Measurements from ENCODE around the gene LMO7. TPM values are rescaled to one million over a fixed set of nuclear protein-coding genes. Genes with fewer than 3 reads are reported as not detected.

The LMO7 gene
- total RNA-seq, 1 experiment from 2014 or later = 11.8 TPM

DNA sequence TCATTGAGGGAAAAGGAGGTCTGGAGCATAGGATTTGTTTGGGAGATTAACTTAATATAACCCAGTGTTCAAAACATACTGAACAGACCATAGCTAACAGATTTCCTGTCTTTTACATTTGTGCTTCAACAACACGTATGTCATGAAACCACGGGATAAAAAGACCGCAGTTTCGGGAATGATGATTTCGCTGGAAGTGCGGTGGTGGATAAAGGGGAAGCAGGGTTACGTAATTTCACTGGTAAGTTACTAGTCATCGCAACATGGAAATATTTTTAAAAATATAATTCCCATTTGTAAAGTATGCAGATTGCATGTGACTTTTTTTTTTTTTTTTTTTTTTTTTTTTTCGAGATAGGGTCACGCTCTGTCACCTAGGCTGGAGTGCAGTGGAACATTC is 237.4 kb downstream of the LMO7 start:
- TF ChIP-seq SIN3A (IDR thresholded peaks at IDR 0.05; ENCODE audit: borderline replicate concordance, insufficient read depth, low read depth, low read length) (no peak), POLR2AphosphoS5 (IDR thresholded peaks at IDR 0.05; ENCODE audit: low read depth, low read length) (no peak), TCF7L2 (IDR thresholded peaks at IDR 0.05; ENCODE audit: low read depth, low read length) (no peak)
- TF ChIP-seq, protein P1, sequence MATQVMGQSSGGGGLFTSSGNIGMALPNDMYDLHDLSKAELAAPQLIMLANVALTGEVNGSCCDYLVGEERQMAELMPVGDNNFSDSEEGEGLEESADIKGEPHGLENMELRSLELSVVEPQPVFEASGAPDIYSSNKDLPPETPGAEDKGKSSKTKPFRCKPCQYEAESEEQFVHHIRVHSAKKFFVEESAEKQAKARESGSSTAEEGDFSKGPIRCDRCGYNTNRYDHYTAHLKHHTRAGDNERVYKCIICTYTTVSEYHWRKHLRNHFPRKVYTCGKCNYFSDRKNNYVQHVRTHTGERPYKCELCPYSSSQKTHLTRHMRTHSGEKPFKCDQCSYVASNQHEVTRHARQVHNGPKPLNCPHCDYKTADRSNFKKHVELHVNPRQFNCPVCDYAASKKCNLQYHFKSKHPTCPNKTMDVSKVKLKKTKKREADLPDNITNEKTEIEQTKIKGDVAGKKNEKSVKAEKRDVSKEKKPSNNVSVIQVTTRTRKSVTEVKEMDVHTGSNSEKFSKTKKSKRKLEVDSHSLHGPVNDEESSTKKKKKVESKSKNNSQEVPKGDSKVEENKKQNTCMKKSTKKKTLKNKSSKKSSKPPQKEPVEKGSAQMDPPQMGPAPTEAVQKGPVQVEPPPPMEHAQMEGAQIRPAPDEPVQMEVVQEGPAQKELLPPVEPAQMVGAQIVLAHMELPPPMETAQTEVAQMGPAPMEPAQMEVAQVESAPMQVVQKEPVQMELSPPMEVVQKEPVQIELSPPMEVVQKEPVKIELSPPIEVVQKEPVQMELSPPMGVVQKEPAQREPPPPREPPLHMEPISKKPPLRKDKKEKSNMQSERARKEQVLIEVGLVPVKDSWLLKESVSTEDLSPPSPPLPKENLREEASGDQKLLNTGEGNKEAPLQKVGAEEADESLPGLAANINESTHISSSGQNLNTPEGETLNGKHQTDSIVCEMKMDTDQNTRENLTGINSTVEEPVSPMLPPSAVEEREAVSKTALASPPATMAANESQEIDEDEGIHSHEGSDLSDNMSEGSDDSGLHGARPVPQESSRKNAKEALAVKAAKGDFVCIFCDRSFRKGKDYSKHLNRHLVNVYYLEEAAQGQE (IDR thresholded peaks at IDR 0.05; ENCODE audit: insufficient read depth in 1 of 2, low read depth in 2 of 2, low read length in 1 of 2) = no peak
- TF ChIP-seq, protein P2, sequence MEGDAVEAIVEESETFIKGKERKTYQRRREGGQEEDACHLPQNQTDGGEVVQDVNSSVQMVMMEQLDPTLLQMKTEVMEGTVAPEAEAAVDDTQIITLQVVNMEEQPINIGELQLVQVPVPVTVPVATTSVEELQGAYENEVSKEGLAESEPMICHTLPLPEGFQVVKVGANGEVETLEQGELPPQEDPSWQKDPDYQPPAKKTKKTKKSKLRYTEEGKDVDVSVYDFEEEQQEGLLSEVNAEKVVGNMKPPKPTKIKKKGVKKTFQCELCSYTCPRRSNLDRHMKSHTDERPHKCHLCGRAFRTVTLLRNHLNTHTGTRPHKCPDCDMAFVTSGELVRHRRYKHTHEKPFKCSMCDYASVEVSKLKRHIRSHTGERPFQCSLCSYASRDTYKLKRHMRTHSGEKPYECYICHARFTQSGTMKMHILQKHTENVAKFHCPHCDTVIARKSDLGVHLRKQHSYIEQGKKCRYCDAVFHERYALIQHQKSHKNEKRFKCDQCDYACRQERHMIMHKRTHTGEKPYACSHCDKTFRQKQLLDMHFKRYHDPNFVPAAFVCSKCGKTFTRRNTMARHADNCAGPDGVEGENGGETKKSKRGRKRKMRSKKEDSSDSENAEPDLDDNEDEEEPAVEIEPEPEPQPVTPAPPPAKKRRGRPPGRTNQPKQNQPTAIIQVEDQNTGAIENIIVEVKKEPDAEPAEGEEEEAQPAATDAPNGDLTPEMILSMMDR (IDR thresholded peaks at IDR 0.05) = no peak
- H3K4me1 ChIP-seq (ENCODE audit: control insufficient read depth, insufficient read depth, low read length) = peaks cover 5% of the 10 kb centered on the region; the same call in 1 of the 2 replicates
- no peak overlapping the region for H3K27ac ChIP-seq (ENCODE audit: low read length)
- intact Hi-C loops (cut with micrococcal nuclease; ENCODE audit: unreplicated experiment) (loop anchor here (5.0 kb wide), 1 partner anchor 1029 kb away; no protein-coding TSS in a partner anchor), in situ Hi-C loops (cut with HindIII; ENCODE audit: low pct_unique_long_range_greater_than_20kb, low sequenced_read_pairs) (no loop called here)
- no peak for DNase-seq (ENCODE audit: low read depth, low spot score)
- no peak overlapping the region for H3K4me3 ChIP-seq (ENCODE audit: low read depth in 2 of 2, low read length in 2 of 2)
- CTCF ChIA-PET = no interaction called here
- H3K9me3 ChIP-seq (ENCODE audit: control insufficient read depth, insufficient read depth, low read depth, low read length) = no peaks in the 10 kb centered on the region
- no peak for ATAC-seq
- no TSS peak for BruUV-seq (replicated peaks)
- H3K36me3 ChIP-seq (ENCODE audit: control insufficient read depth, insufficient read depth, low read length) = no peaks in the 10 kb centered on the region
- POLR2A ChIA-PET = no interaction called here
- H3K27me3 ChIP-seq (ENCODE audit: control insufficient read depth, insufficient read depth, low read length) = no peaks in the 10 kb centered on the region

DNA sequence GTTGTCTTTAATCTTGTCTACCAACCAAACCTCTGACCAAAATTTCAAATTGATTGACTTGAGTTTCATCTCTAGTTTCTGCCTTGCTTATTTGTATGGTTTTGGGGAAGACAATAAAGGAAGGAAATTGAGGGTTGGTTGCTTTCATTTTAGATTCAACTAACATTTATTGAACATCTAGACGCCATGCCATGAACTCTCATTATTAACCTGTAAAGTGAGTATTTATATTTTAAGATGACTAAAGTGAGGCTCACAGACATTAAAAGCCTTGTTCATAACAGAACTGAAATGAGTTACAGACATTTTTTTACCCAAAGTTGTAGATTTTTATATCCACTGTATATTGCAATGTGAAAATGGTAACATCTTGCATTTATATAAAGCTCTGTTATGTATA is 239.3 kb downstream of the LMO7 start:
- no peak for ATAC-seq
- in situ Hi-C loops (cut with HindIII; ENCODE audit: low pct_unique_long_range_greater_than_20kb, low sequenced_read_pairs) (no loop called here), intact Hi-C loops (cut with micrococcal nuclease; ENCODE audit: unreplicated experiment) (loop anchor here (2.0 kb wide), 1 partner anchor 597 kb away; no protein-coding TSS in a partner anchor)
- TF ChIP-seq SIN3A (IDR thresholded peaks at IDR 0.05; ENCODE audit: borderline replicate concordance, insufficient read depth, low read depth, low read length) = no peak
- TF ChIP-seq, protein P2 (IDR thresholded peaks at IDR 0.05) = no peak
- TF ChIP-seq, protein P1 (IDR thresholded peaks at IDR 0.05; ENCODE audit: insufficient read depth in 1 of 2, low read depth in 2 of 2, low read length in 1 of 2) = no peak
- TF ChIP-seq POLR2AphosphoS5 (IDR thresholded peaks at IDR 0.05; ENCODE audit: low read depth, low read length) = no peak
- TF ChIP-seq TCF7L2 (IDR thresholded peaks at IDR 0.05; ENCODE audit: low read depth, low read length) = no peak
- H3K27me3 ChIP-seq (ENCODE audit: control insufficient read depth, insufficient read depth, low read length) = no peaks in the 10 kb centered on the region
- CTCF ChIA-PET = interaction anchor here (1.2 kb wide), 1 partner anchor 10 kb away, joined by 4 read pairs; no protein-coding TSS in a partner anchor
- H3K27ac ChIP-seq (ENCODE audit: low read length) = no peak overlapping the region
- no peaks in the 10 kb centered on the region for H3K9me3 ChIP-seq (ENCODE audit: control insufficient read depth, insufficient read depth, low read depth, low read length)
- H3K4me3 ChIP-seq (ENCODE audit: low read depth in 2 of 2, low read length in 2 of 2) = no peak overlapping the region
- H3K36me3 ChIP-seq (ENCODE audit: control insufficient read depth, insufficient read depth, low read length) = no peaks in the 10 kb centered on the region
- peaks cover 5% of the 10 kb centered on the region; the same call in 1 of the 2 replicates for H3K4me1 ChIP-seq (ENCODE audit: control insufficient read depth, insufficient read depth, low read length)
- POLR2A ChIA-PET = no interaction called here
- no peak for DNase-seq (ENCODE audit: low read depth, low spot score)
- no TSS peak for BruUV-seq (replicated peaks)

All from Panc1 (cell line).